Measurements from ENCODE around the gene ATP8A2.

- TF ChIP-seq CTCF (IDR thresholded peaks at IDR 0.05; ENCODE audit: low read depth, low read length, missing input control) (no peak), RAD21 (IDR thresholded peaks at IDR 0.05) (no peak), MAX (IDR thresholded peaks at IDR 0.05) (no peak), YY1 (IDR thresholded peaks at IDR 0.05) (no peak), EGR1 (IDR thresholded peaks at IDR 0.05; ENCODE audit: low read depth in 2 of 2) (no peak), TAF1 (conservative IDR thresholded peaks at IDR 0.05) (no peak), ATF3 (IDR thresholded peaks at IDR 0.05) (no peak), GABPA (IDR thresholded peaks at IDR 0.05 in 1 of 2, conservative IDR thresholded peaks at IDR 0.05 in 1 of 2) (no peak), REST (IDR thresholded peaks at IDR 0.05) (no peak), ZBTB33 (IDR thresholded peaks at IDR 0.05) (no peak), JUND (IDR thresholded peaks at IDR 0.05) (no peak), FOXA1 (IDR thresholded peaks at IDR 0.05) (no peak), SP1 (IDR thresholded peaks at IDR 0.05) (no peak), HNF4G (IDR thresholded peaks at IDR 0.05) (no peak)
Observed at GRCh38 chr13:26042785-26043184, 671.0 kb downstream of the ATP8A2 start.

All from liver (tissue), 3 donors.